Sigmoid colon (tissue), 7 donors: ENCODE measurements around the gene BEND6. TPM values are rescaled to one million over a fixed set of nuclear protein-coding genes. Genes with fewer than 3 reads are reported as not detected.

Experiments used
- DNase-seq: peaks from one replicate; pipeline ENCODE4 v3.0.0-alpha.2; 2019
- H3K27ac ChIP-seq, 4 donors: fragments of 200-600 bp; sonication (generic); one replicate each; pipeline ENCODE4 v1.5.1; 2016 to 2019; ENCODE audit warnings: mild to moderate bottlenecking in 1 of 4
- H3K27me3 ChIP-seq, 3 donors: fragments of 200-600 bp; sonication (generic); one replicate each; pipeline ENCODE4 v1.5.1; 2019; ENCODE audit warnings: mild to moderate bottlenecking in 1 of 3
- H3K36me3 ChIP-seq, 4 donors: fragments of 200-600 bp; sonication (generic); one replicate each; pipeline ENCODE4 v1.5.1; 2016 to 2019
- H3K4me1 ChIP-seq, 4 donors: fragments of 200-600 bp; sonication (generic); one replicate each; pipeline ENCODE4 v1.5.1; 2017 to 2019
- H3K4me3 ChIP-seq, 4 donors: fragments of 200-600 bp; sonication (generic); one replicate each; pipeline ENCODE4 v1.5.1; 2017 to 2019; ENCODE audit warnings: mild to moderate bottlenecking in 2 of 4, moderate library complexity in 1 of 4
- H3K9me3 ChIP-seq, 4 donors: fragments of 200-600 bp in 3 of 4; sonication (generic) in 3 of 4; one replicate each; pipeline versions ENCODE4 v1.5.1 to v1.6.1; 2013 to 2019
- CTCF ChIP-seq, 4 experiments: fragments of 450-650 bp in 3 of 4; fragments of 200-600 bp in 1 of 4; IDR thresholded peaks; one replicate each; pipeline ENCODE4 v1.5.1; 2016 to 2019; ENCODE audit warnings: antibody characterized with exemption in 4 of 4, mild to moderate bottlenecking in 3 of 4, moderate library complexity in 2 of 4
- EP300 ChIP-seq, 4 donors: sonication (generic); formaldehyde crosslinking; IDR thresholded peaks; one replicate each; pipeline ENCODE4 v1.6.1; 2017; ENCODE audit warnings: antibody characterized with exemption in 4 of 4
- POLR2A ChIP-seq, 2 donors: fragments of 450-650 bp; IDR thresholded peaks; one replicate each; pipeline ENCODE4 v1.6.1; 2016; ENCODE audit warnings: antibody characterized with exemption in 2 of 2, mild to moderate bottlenecking in 2 of 2, moderate library complexity in 2 of 2
- POLR2AphosphoS5 ChIP-seq, 4 donors: sonication (generic); formaldehyde crosslinking; IDR thresholded peaks; one replicate each; pipeline ENCODE4 v1.6.1; 2017; ENCODE audit warnings: antibody characterized with exemption in 4 of 4
- WGBS, 2 donors: extraction: QIAGEN DNeasy Blood & Tissue Kit; methylation state at CpG; one replicate each; pipeline ENCODE4 v1.1.7; 2013; 5-methylcytosine and 5-hydroxymethylcytosine counted together
- intact Hi-C: fragments of 100-400 bp; cut with DNase I; formaldehyde crosslinking; loops from one replicate; pipeline ENCODE4 v1.15.1; 2023
- polyA plus RNA-seq, 3 donors: library from polyadenylated mRNA; stranded (reverse); fragments of 200-250 nt; gene quantifications; one replicate each; pipeline ENCODE4 v1.2.3, GENCODE V29; 2013
- small RNA-seq, 3 donors: library from RNA; depleted of rRNA; stranded (forward); fragments of <200 nt; gene quantifications; one replicate each; pipeline ENCODE3, GENCODE V24; 2016
- total RNA-seq, 4 donors: library from RNA; depleted of rRNA; stranded (reverse); fragments of >200 nt; gene quantifications; one replicate each; pipeline ENCODE4 v1.1.0, GENCODE V29; 2016
- donor health status: healthy with polysubstance abuse.
- donor health status: Bipolar disorder and iron deficiency.
- donor health status: healthy.

The BEND6 gene
- total and polyA plus RNA-seq, 7 donors: under 0.01 to 3.0 (median 1.1) TPM

GRCh38 chr6:57069920-57070331, 115.0 kb downstream of the BEND6 start:
- Histone ChIP-seq H3K4me3 (no peak overlapping the region), H3K27ac (no peak overlapping the region), H3K4me1 (no peaks in the 10 kb centered on the region), H3K27me3 (no peaks in the 10 kb centered on the region), H3K9me3 (no peaks in the 10 kb centered on the region), H3K36me3 (no peaks in the 10 kb centered on the region)
- no peak for DNase-seq
- TF ChIP-seq EP300 (IDR thresholded peaks at IDR 0.05) (no peak), POLR2A (IDR thresholded peaks at IDR 0.05) (no peak), CTCF (IDR thresholded peaks at IDR 0.05) (no peak), POLR2AphosphoS5 (IDR thresholded peaks at IDR 0.05) (no peak)
- intact Hi-C loops: no loop called here
- WGBS, 2 donors: 89 to 91% methylated on average over 9 of the region's 9 CpGs

GRCh38 chr6:57072108-57072507, 117.2 kb downstream of the BEND6 start:
- H3K27ac ChIP-seq: no peak overlapping the region
- 70 to 88% methylated on average over 3 of the region's 3 CpGs for WGBS, 2 donors
- intact Hi-C loops: no loop called here
- TF ChIP-seq POLR2A (IDR thresholded peaks at IDR 0.05) (no peak), CTCF (IDR thresholded peaks at IDR 0.05) (no peak), POLR2AphosphoS5 (IDR thresholded peaks at IDR 0.05) (no peak), EP300 (IDR thresholded peaks at IDR 0.05) (no peak)
- H3K4me3 ChIP-seq: no peak overlapping the region
- H3K9me3 ChIP-seq: no peaks in the 10 kb centered on the region
- no peaks in the 10 kb centered on the region for H3K36me3 ChIP-seq
- H3K27me3 ChIP-seq: no peaks in the 10 kb centered on the region
- DNase-seq: no peak
- no peaks in the 10 kb centered on the region for H3K4me1 ChIP-seq

GRCh38 chr6:57074383-57074782, 119.5 kb downstream of the BEND6 start:
- intact Hi-C loops: no loop called here
- DNase-seq: no peak
- no peaks in the 10 kb centered on the region for H3K27me3 ChIP-seq
- H3K36me3 ChIP-seq: no peaks in the 10 kb centered on the region
- no peak for TF ChIP-seq POLR2A (IDR thresholded peaks at IDR 0.05)
- TF ChIP-seq CTCF (IDR thresholded peaks at IDR 0.05): no peak
- TF ChIP-seq POLR2AphosphoS5 (IDR thresholded peaks at IDR 0.05): no peak
- no peak for TF ChIP-seq EP300 (IDR thresholded peaks at IDR 0.05)
- no peaks in the 10 kb centered on the region for H3K9me3 ChIP-seq
- WGBS, 2 donors: 95 to 98% methylated on average over 8 of the region's 8 CpGs
- no peak overlapping the region for H3K27ac ChIP-seq
- no peaks in the 10 kb centered on the region for H3K4me1 ChIP-seq
- no peak overlapping the region for H3K4me3 ChIP-seq

- Histone ChIP-seq H3K4me1 (no peaks in the 10 kb centered on the region), H3K36me3 (no peaks in the 10 kb centered on the region), H3K27ac (no peak overlapping the region), H3K9me3 (no peaks in the 10 kb centered on the region), H3K27me3 (no peaks in the 10 kb centered on the region), H3K4me3 (no peak overlapping the region)
- intact Hi-C loops: no loop called here
- no peak for DNase-seq
- TF ChIP-seq POLR2AphosphoS5 (IDR thresholded peaks at IDR 0.05) (no peak), EP300 (IDR thresholded peaks at IDR 0.05) (no peak), CTCF (IDR thresholded peaks at IDR 0.05) (no peak), POLR2A (IDR thresholded peaks at IDR 0.05) (no peak)
These were observed 120.2 kb downstream of the BEND6 start for GRCh38 chr6:57075092-57075491.

Small RNAs within 50 kb of the gene (small RNA-seq; reads per million reads assigned to genes)
- gene FTH1P15 (0 reads per million in 3 donors), gene RNU6-626P (0 reads per million in 3 donors)

Other genes with a start within 250 kb of the BEND6 start
- 10 to 100 TPM; 13.8 to 16.9 (median 15.1) TPM for gene KIAA1586, start 91.6 kb downstream of the BEND6 start, total RNA-seq
- gene KIAA1586, start 91.6 kb downstream of the BEND6 start, polyA plus RNA-seq: 1 to 10 TPM; 1.4 to 3.0 (median 3.0) TPM
- gene ZNF451, start 135.1 kb downstream of the BEND6 start, total RNA-seq: 10 to 100 TPM; 56.6 to 70.1 (median 62.9) TPM
- gene ZNF451, start 135.1 kb downstream of the BEND6 start, polyA plus RNA-seq: 10 to 100 TPM in 1 of 3 donors, 1 to 10 TPM in 2; 4.2 to 12.3 (median 5.5) TPM
- 10 to 100 TPM; 55.6 to 74.5 (median 60.0) TPM for gene BAG2, start 217.2 kb downstream of the BEND6 start, total RNA-seq
- gene BAG2, start 217.2 kb downstream of the BEND6 start, polyA plus RNA-seq: 1 to 10 TPM in 2 of 3 donors, under 1 TPM in 1; 0.92 to 2.9 (median 1.8) TPM